ENCODE results near the gene CSMD2.

Gene CSMD2

GRCh38 chr1:33650708-33651107, 514.3 kb downstream of the CSMD2 start:
- peaks cover 23% of the 10 kb centered on the region for H3K27me3 Mint-ChIP-seq
- no peak overlapping the region for H3K4me3 Mint-ChIP-seq
- no peaks in the 10 kb centered on the region for H3K4me1 Mint-ChIP-seq
- no peak for DNase-seq (ENCODE audit: low spot score in 2 of 2)
- H3K27ac Mint-ChIP-seq (ENCODE audit: low read depth) = no peak overlapping the region
- no peaks in the 10 kb centered on the region for H3K9me3 Mint-ChIP-seq
- ATAC-seq (replicated peaks; ENCODE audit: extremely low read depth, poor library complexity, severe bottlenecking) = no peak
- no peaks in the 10 kb centered on the region for H3K36me3 Mint-ChIP-seq (ENCODE audit: insufficient read depth)

GRCh38 chr1:33649759-33650158, 515.3 kb downstream of the CSMD2 start:
- H3K4me3 Mint-ChIP-seq = no peak overlapping the region
- no peaks in the 10 kb centered on the region for H3K4me1 Mint-ChIP-seq
- H3K27ac Mint-ChIP-seq (ENCODE audit: low read depth) = no peak overlapping the region
- DNase-seq (ENCODE audit: low spot score in 2 of 2) (no peak), ATAC-seq (replicated peaks; ENCODE audit: extremely low read depth, poor library complexity, severe bottlenecking) (no peak)
- H3K9me3 Mint-ChIP-seq = no peaks in the 10 kb centered on the region
- no peaks in the 10 kb centered on the region for H3K36me3 Mint-ChIP-seq (ENCODE audit: insufficient read depth)
- H3K27me3 Mint-ChIP-seq = peaks cover 26% of the 10 kb centered on the region

- H3K27ac Mint-ChIP-seq (ENCODE audit: low read depth) = no peak overlapping the region
Observed at GRCh38 chr1:33643216-33643615, 521.8 kb downstream of the CSMD2 start.

GRCh38 chr1:33641104-33641830, 523.8 kb downstream of the CSMD2 start:
- no peaks in the 10 kb centered on the region for H3K36me3 Mint-ChIP-seq (ENCODE audit: insufficient read depth)
- H3K27ac Mint-ChIP-seq (ENCODE audit: low read depth) = no peak overlapping the region
- ATAC-seq (replicated peaks; ENCODE audit: extremely low read depth, poor library complexity, severe bottlenecking) (no peak), DNase-seq (ENCODE audit: low spot score in 2 of 2) (no peak)
- H3K27me3 Mint-ChIP-seq = peaks cover 63% of the 10 kb centered on the region
- H3K9me3 Mint-ChIP-seq = no peaks in the 10 kb centered on the region
- no peaks in the 10 kb centered on the region for H3K4me1 Mint-ChIP-seq
- no peak overlapping the region for H3K4me3 Mint-ChIP-seq

More at GRCh38 chr1:33643216-33643615, 521.8 kb downstream of the CSMD2 start:
- ATAC-seq (replicated peaks; ENCODE audit: extremely low read depth, poor library complexity, severe bottlenecking) (no peak), DNase-seq (ENCODE audit: low spot score in 2 of 2) (no peak)
- Mint-ChIP-seq H3K36me3 (ENCODE audit: insufficient read depth) (no peaks in the 10 kb centered on the region), H3K4me1 (no peaks in the 10 kb centered on the region), H3K9me3 (no peaks in the 10 kb centered on the region), H3K4me3 (no peak overlapping the region), H3K27me3 (peaks cover 70% of the 10 kb centered on the region)

- Mint-ChIP-seq H3K9me3 (no peaks in the 10 kb centered on the region), H3K4me3 (no peak overlapping the region), H3K4me1 (no peaks in the 10 kb centered on the region)
Observed at GRCh38 chr1:33640114-33640660, 524.8 kb downstream of the CSMD2 start.

GRCh38 chr1:33637846-33638440, 527.1 kb downstream of the CSMD2 start:
- Mint-ChIP-seq H3K4me3 (no peak overlapping the region), H3K4me1 (peaks cover 4% of the 10 kb centered on the region), H3K9me3 (no peaks in the 10 kb centered on the region), H3K27ac (ENCODE audit: low read depth) (no peak overlapping the region), H3K27me3 (peaks cover 56% of the 10 kb centered on the region), H3K36me3 (ENCODE audit: insufficient read depth) (no peaks in the 10 kb centered on the region)
- ATAC-seq (replicated peaks; ENCODE audit: extremely low read depth, poor library complexity, severe bottlenecking) (no peak), DNase-seq (ENCODE audit: low spot score in 2 of 2) (no peak)

More at GRCh38 chr1:33640114-33640660, 524.8 kb downstream of the CSMD2 start:
- no peak for ATAC-seq (replicated peaks; ENCODE audit: extremely low read depth, poor library complexity, severe bottlenecking)
- peaks cover 57% of the 10 kb centered on the region for H3K27me3 Mint-ChIP-seq
- no peak for DNase-seq (ENCODE audit: low spot score in 2 of 2)
- H3K36me3 Mint-ChIP-seq (ENCODE audit: insufficient read depth) = no peaks in the 10 kb centered on the region
- no peak overlapping the region for H3K27ac Mint-ChIP-seq (ENCODE audit: low read depth)

- H3K4me1 Mint-ChIP-seq = peaks cover 4% of the 10 kb centered on the region
- H3K27ac Mint-ChIP-seq (ENCODE audit: low read depth) = no peak overlapping the region
- DNase-seq (ENCODE audit: low spot score in 2 of 2) = no peak
- H3K4me3 Mint-ChIP-seq = no peak overlapping the region
- peaks cover 52% of the 10 kb centered on the region for H3K27me3 Mint-ChIP-seq
- H3K9me3 Mint-ChIP-seq = no peaks in the 10 kb centered on the region
- H3K36me3 Mint-ChIP-seq (ENCODE audit: insufficient read depth) = no peaks in the 10 kb centered on the region
- no peak for ATAC-seq (replicated peaks; ENCODE audit: extremely low read depth, poor library complexity, severe bottlenecking)
Observed at GRCh38 chr1:33636209-33636608, 528.8 kb downstream of the CSMD2 start.

- ATAC-seq (replicated peaks; ENCODE audit: extremely low read depth, poor library complexity, severe bottlenecking) (no peak), DNase-seq (ENCODE audit: low spot score in 2 of 2) (no peak)
- H3K27me3 Mint-ChIP-seq = peaks cover 59% of the 10 kb centered on the region
- H3K27ac Mint-ChIP-seq (ENCODE audit: low read depth) = no peak overlapping the region
- no peaks in the 10 kb centered on the region for H3K9me3 Mint-ChIP-seq
- no peaks in the 10 kb centered on the region for H3K36me3 Mint-ChIP-seq (ENCODE audit: insufficient read depth)
- no peak overlapping the region for H3K4me3 Mint-ChIP-seq
- H3K4me1 Mint-ChIP-seq = peaks cover 4% of the 10 kb centered on the region
Observed at GRCh38 chr1:33635336-33636012, 529.6 kb downstream of the CSMD2 start.

GRCh38 chr1:33634806-33635205, 530.2 kb downstream of the CSMD2 start:
- Mint-ChIP-seq H3K27ac (ENCODE audit: low read depth) (no peak overlapping the region), H3K27me3 (peaks cover 66% of the 10 kb centered on the region), H3K4me3 (no peak overlapping the region), H3K9me3 (no peaks in the 10 kb centered on the region), H3K4me1 (peaks cover 4% of the 10 kb centered on the region), H3K36me3 (ENCODE audit: insufficient read depth) (no peaks in the 10 kb centered on the region)
- ATAC-seq (replicated peaks; ENCODE audit: extremely low read depth, poor library complexity, severe bottlenecking) (no peak), DNase-seq (ENCODE audit: low spot score in 2 of 2) (no peak)

- DNase-seq (ENCODE audit: low spot score in 2 of 2) (no peak), ATAC-seq (replicated peaks; ENCODE audit: extremely low read depth, poor library complexity, severe bottlenecking) (no peak)
- Mint-ChIP-seq H3K27ac (ENCODE audit: low read depth) (no peak overlapping the region), H3K27me3 (peaks cover 63% of the 10 kb centered on the region), H3K36me3 (ENCODE audit: insufficient read depth) (no peaks in the 10 kb centered on the region), H3K4me1 (peaks cover 4% of the 10 kb centered on the region), H3K9me3 (no peaks in the 10 kb centered on the region), H3K4me3 (no peak overlapping the region)
Observed at GRCh38 chr1:33634143-33634542, 530.9 kb downstream of the CSMD2 start.

- peaks cover 58% of the 10 kb centered on the region for H3K27me3 Mint-ChIP-seq
- H3K9me3 Mint-ChIP-seq = no peaks in the 10 kb centered on the region
- H3K4me1 Mint-ChIP-seq = peaks cover 4% of the 10 kb centered on the region
- no peak overlapping the region for H3K27ac Mint-ChIP-seq (ENCODE audit: low read depth)
- ATAC-seq (replicated peaks; ENCODE audit: extremely low read depth, poor library complexity, severe bottlenecking) (peak; percentile 68), DNase-seq (ENCODE audit: low spot score in 2 of 2) (peak; percentile 67)
- no peaks in the 10 kb centered on the region for H3K36me3 Mint-ChIP-seq (ENCODE audit: insufficient read depth)
- no peak overlapping the region for H3K4me3 Mint-ChIP-seq
Observed at GRCh38 chr1:33633019-33633801, 531.8 kb downstream of the CSMD2 start.

GRCh38 chr1:33630686-33631085, 534.3 kb downstream of the CSMD2 start:
- Mint-ChIP-seq H3K27ac (ENCODE audit: low read depth) (no peak overlapping the region), H3K27me3 (peaks cover 71% of the 10 kb centered on the region), H3K4me1 (peaks cover 4% of the 10 kb centered on the region), H3K9me3 (no peaks in the 10 kb centered on the region), H3K4me3 (no peak overlapping the region), H3K36me3 (ENCODE audit: insufficient read depth) (no peaks in the 10 kb centered on the region)
- DNase-seq (ENCODE audit: low spot score in 2 of 2) = no peak
- no peak for ATAC-seq (replicated peaks; ENCODE audit: extremely low read depth, poor library complexity, severe bottlenecking)
